Heart left ventricle (tissue), 16 donors: ENCODE results near the gene SEC14L2. TPM values are rescaled to one million over a fixed set of nuclear protein-coding genes. Genes with fewer than 3 reads are reported as not detected.

Source experiments
- ATAC-seq, 4 donors: fragments of 200-7000 bp; cut with Tn5 transposase; one replicate each; pipeline ENCODE4 v1.9.1; 2020 to 2022; ENCODE audit warnings: moderate library complexity in 4 of 4, mild to moderate bottlenecking in 3 of 4, moderate number of reproducible peaks in 1 of 4
- DNase-seq, 5 donors: peaks; one replicate each; pipeline ENCODE4 v3.0.0-alpha.2; 2020
- H3K27ac ChIP-seq, 12 donors: fragments of 200-600 bp; sonication (generic) in 4 of 12; one replicate each; pipeline versions ENCODE4 v1.5.0 to v1.8.0; 2016 to 2022; ENCODE audit warnings: mild to moderate bottlenecking in 2 of 12
- H3K27me3 ChIP-seq, 9 donors: fragments of 200-600 bp; sonication (generic) in 2 of 9; one replicate each; pipeline versions ENCODE4 v1.5.1 to v1.8.0; 2016 to 2022; ENCODE audit warnings: mild to moderate bottlenecking in 3 of 9
- H3K36me3 ChIP-seq, 9 donors: fragments of 200-600 bp; sonication (generic) in 2 of 9; one replicate each; pipeline versions ENCODE4 v1.5.0 to v1.8.0; 2018 to 2022; ENCODE audit warnings: mild to moderate bottlenecking in 2 of 9
- H3K4me1 ChIP-seq, 12 donors: fragments of 200-600 bp; sonication (generic) in 4 of 12; one replicate each; pipeline versions ENCODE4 v1.5.0 to v1.8.0; 2016 to 2022; ENCODE audit warnings: mild to moderate bottlenecking in 3 of 12
- H3K4me3 ChIP-seq, 12 donors: fragments of 200-600 bp; sonication (generic) in 4 of 12; one replicate each; pipeline versions ENCODE4 v1.5.0 to v1.8.0; 2017 to 2022; ENCODE audit warnings: mild to moderate bottlenecking in 9 of 12, moderate library complexity in 4 of 12
- H3K9me3 ChIP-seq, 12 donors: fragments of 200-600 bp; sonication (generic) in 4 of 12; one replicate each; pipeline versions ENCODE4 v1.5.0 to v1.8.0; 2016 to 2022; ENCODE audit warnings: mild to moderate bottlenecking in 1 of 12
- CTCF ChIP-seq, 12 donors: fragments of 200-600 bp; sonication (generic) in 4 of 12; IDR thresholded peaks; one replicate each; pipeline versions ENCODE4 v1.5.0 to v1.8.0; 2018 to 2022; ENCODE audit warnings: antibody characterized with exemption in 12 of 12, mild to moderate bottlenecking in 5 of 12
- POLR2A ChIP-seq, 2 donors: fragments of 450-650 bp; IDR thresholded peaks; one replicate each; pipeline ENCODE4 v1.6.1; 2017; ENCODE audit warnings: antibody characterized with exemption in 2 of 2, mild to moderate bottlenecking in 2 of 2, moderate library complexity in 2 of 2
- WGBS, 4 donors: extraction: QIAGEN DNeasy Blood & Tissue Kit in 2 of 4; methylation state at CpG; one replicate each; pipeline versions ENCODE4 v1.1.5 to v1.1.7; 2013 to 2018; 5-methylcytosine and 5-hydroxymethylcytosine counted together
- intact Hi-C, 10 donors: fragments of 100-400 bp; cut with DNase I; formaldehyde crosslinking; loops; one replicate each; pipeline versions ENCODE4 v1.11.1 to v1.14.2; 2022
- polyA plus RNA-seq, 2 donors: library from polyadenylated mRNA; stranded (reverse); fragments of 200-250 nt; gene quantifications; one replicate each; pipeline ENCODE4 v1.2.3, GENCODE V29; 2013
- total RNA-seq, 9 donors: library from RNA; depleted of rRNA in 2 of 9; stranded (reverse); fragments of >200 nt in 2 of 9; fragmentation: NEBNext Ultra II Directional in 3 of 9; extraction: Animal tissue kit (Norgen Biotek cat#: 25700) in 3 of 9; gene quantifications; one replicate each; pipeline versions ENCODE4 v1.1.0 to v1.2.4, GENCODE V29; 2016 to 2023
- donor health status: ischemic (EF 13 %, LVEDD 7.1; RV severe dilation, severe dysfunction).
- donor health status: healthy with polysubstance abuse.
- donor health status: DM: no; HTN: yes; CAD: no.
- donor health status: DM: no; HTN: no; CAD: no.
- donor health status: ischemic (EF 25% LVEDD 6.9; RV normal size, moderate dysfunction).
- donor health status: ischemic (EF 25% LVEDD 5.7; RV mildly dilated, moderate dysfunction).
- donor health status: healthy.
- donor health status: DM: yes; HTN: yes; CAD: no.
- donor health status: ischemic (EF 35%, LVEDD 5.7; RV mildly dilated, moderate dysfunction).
- donor health status: nonischemic (EF 11% LVEDD 7.7; RV severe dilation, severe dysfunction).
- donor health status: DM: yes; HTN: yes; CAD: no.
- donor health status: PGD.
- donor health status: ischemic (EF 29% LVEDD 5.4; RV normal size, mild dysfunction).
- donor health status: nonischemic (EF 23%, LVEDD 6.1; RV moderate dilation, normal function).

Gene SEC14L2
- total and polyA plus RNA-seq, 11 donors = 0.30 to 11.2 (median 1.6) TPM

- peak overlapping the region in 1 of 12 donors; percentile 10 for H3K27ac ChIP-seq
- peaks cover 3 to 97% (median 91%) of the 10 kb centered on the region in 9 donors for H3K36me3 ChIP-seq
Measured at GRCh38 chr22:30348809-30349208, 48.0 kb upstream of the SEC14L2 start.

GRCh38 chr22:30351226-30351625 lies 45.6 kb upstream of the SEC14L2 start:
- Histone ChIP-seq H3K36me3 (peaks cover 0 to 74% (median 67%) of the 10 kb centered on the region in 9 donors), H3K4me3 (no peak overlapping the region), H3K27me3 (no peaks in the 10 kb centered on the region), H3K27ac (no peak overlapping the region), H3K9me3 (no peaks in the 10 kb centered on the region), H3K4me1 (peaks cover 6 to 46% (median 27%) of the 10 kb centered on the region in 12 donors)
- WGBS, 4 donors = 87 to 95% (median 91%) methylated on average over 3 of the region's 3 CpGs
- intact Hi-C loops = no loop called here
- TF ChIP-seq POLR2A (IDR thresholded peaks at IDR 0.05) = no peak
- TF ChIP-seq CTCF (IDR thresholded peaks at IDR 0.05) = no peak
- no peak for DNase-seq
- no peak for ATAC-seq

More at GRCh38 chr22:30348809-30349208, 48.0 kb upstream of the SEC14L2 start:
- no peak for DNase-seq
- Histone ChIP-seq H3K27me3 (no peaks in the 10 kb centered on the region), H3K9me3 (no peaks in the 10 kb centered on the region), H3K4me3 (no peak overlapping the region), H3K4me1 (peaks cover 0 to 22% (median 5%) of the 10 kb centered on the region in 12 donors)
- WGBS, 4 donors = 75 to 86% (median 80%) methylated on average over 4 of the region's 4 CpGs
- no peak for ATAC-seq
- no peak for TF ChIP-seq CTCF (IDR thresholded peaks at IDR 0.05)
- no peak for TF ChIP-seq POLR2A (IDR thresholded peaks at IDR 0.05)
- intact Hi-C loops = no loop called here

GRCh38 chr22:30354644-30355043 lies 42.2 kb upstream of the SEC14L2 start:
- intact Hi-C loops = no loop called here
- WGBS, 4 donors = 50 to 61% (median 56%) methylated on average over 5 of the region's 5 CpGs
- Histone ChIP-seq H3K4me3 (peak overlapping the region in 4 of 12 donors; percentile 73 to 90 (median 85)), H3K27ac (no peak overlapping the region), H3K36me3 (peaks cover 0 to 40% (median 35%) of the 10 kb centered on the region in 9 donors), H3K4me1 (peaks cover 6 to 39% (median 27%) of the 10 kb centered on the region in 12 donors), H3K27me3 (no peaks in the 10 kb centered on the region), H3K9me3 (no peaks in the 10 kb centered on the region)
- no peak for ATAC-seq
- DNase-seq = no peak
- TF ChIP-seq CTCF (IDR thresholded peaks at IDR 0.05) = no peak

GRCh38 chr22:30356449-30357235 lies 40.2 kb upstream of the SEC14L2 start, which contains the start of the genes CCDC157 and SF3A1:
CCDC157 (plus strand) TSS chr22:30357007; CDS start chr22:30366001, 8,994 bp downstream.
SF3A1 (minus strand) TSS chr22:30356894; CDS start chr22:30356792, 102 bp downstream.
- peak; percentile 89 to 93 (median 92) for DNase-seq
- TF ChIP-seq CTCF (IDR thresholded peaks at IDR 0.05) (peak in 3 of 12 donors; percentile 6 to 23 (median 6)), POLR2A (IDR thresholded peaks at IDR 0.05) (peak in 1 of 2 donors; percentile 90)
- peaks cover 6 to 39% (median 25%) of the 10 kb centered on the region in 12 donors for H3K4me1 ChIP-seq
- H3K4me3 ChIP-seq = peak within 1 kb of the TSS; percentile 57 to 100 (median 83)
- no peaks in the 10 kb centered on the region for H3K9me3 ChIP-seq
- peak within 1 kb of the TSS; percentile 92 to 99 (median 97) for H3K27ac ChIP-seq
- 0% methylated on average over 32 to 91 of the region's 91 CpGs for WGBS, 4 donors
- intact Hi-C loops = loop anchor here in 6 of 10 donors (1.0 to 2.0 kb wide), 4 partner anchors 30 to 68 kb away; partner anchors contain the start of genes CASTOR1 (in 6 of the 6), RNF215 (in 1 of the 6) and TBC1D10A (in 1 of the 6)
- peaks cover 0 to 20% (median 15%) of the 10 kb centered on the region in 9 donors for H3K36me3 ChIP-seq
- H3K27me3 ChIP-seq = no peaks in the 10 kb centered on the region
- peak; percentile 93 to 99 (median 98) for ATAC-seq
